GM12891 (cell line): ENCODE measurements around the gene PANK4.

Source experiments
- PAX5 ChIP-seq: IDR thresholded peaks from 2 replicates; pipeline ENCODE4 v1.6.1; 2011; ENCODE audit warnings: low read length, moderate library complexity, mild to moderate bottlenecking; ENCODE audit not compliant: insufficient read depth, severe bottlenecking
- POLR2A ChIP-seq: IDR thresholded peaks from 2 replicates; pipeline ENCODE4 v1.6.1; 2011; ENCODE audit warnings: low read depth, low read length, control low read depth
- POLR2AphosphoS5 ChIP-seq: IDR thresholded peaks from 2 replicates; pipeline ENCODE4 v1.6.1; 2011; ENCODE audit warnings: low read depth, low read length, control low read depth
- POU2F2 ChIP-seq: IDR thresholded peaks from 2 replicates; pipeline ENCODE4 v1.6.1; 2011; ENCODE audit warnings: low read depth, mild to moderate bottlenecking, control low read depth, low read length, moderate library complexity
- SPI1 ChIP-seq: IDR thresholded peaks from 2 replicates; pipeline ENCODE4 v1.6.1; 2011; ENCODE audit warnings: low read depth, low read length, control low read depth
- TAF1 ChIP-seq: IDR thresholded peaks from 2 replicates; pipeline ENCODE4 v1.6.1; 2011; ENCODE audit warnings: low read depth, low read length, control low read depth

GRCh38 chr1:2471159-2471471, 55.3 kb downstream of the PANK4 start:
- TF ChIP-seq POLR2A (no peak), POLR2AphosphoS5 (no peak), PAX5 (no peak), TAF1 (no peak), SPI1 (no peak), POU2F2 (no peak)
